Naive thymus-derived CD8-positive, alpha-beta T cell (primary cell): ENCODE measurements around the gene HRH2. TPM values are rescaled to one million over a fixed set of nuclear protein-coding genes. Genes with fewer than 3 reads are reported as not detected.

Experiments used
- ATAC-seq, 2 donors: fragments of 150-1000 bp; cut with Tn5 transposase in 1 of 2; sonication (Bioruptor Pico), chemical (Tn5 transposase) in 1 of 2; 1 replicate in 1 of 2; 2 replicates in 1 of 2; pipeline ENCODE4 v1.10.0; 2021; ENCODE audit warnings: mild to moderate bottlenecking in 2 of 2, moderate library complexity in 2 of 2
- POLR2A ChIA-PET: fragments of 350-600 bp; sonication (Branson Sonifier 250); formaldehyde crosslinking; loops from one replicate; lab custom pipeline; 2021; ENCODE audit warnings: antibody characterized with exemption; lab: Charles Lee
- DNase-seq, 10 donors: peaks; one replicate each; pipeline versions ENCODE4 v3.0.0 to v3.0.0-alpha.2; 2020 to 2022
- H3K27ac Mint-ChIP-seq, 10 donors: one replicate each; pipeline ENCODE4 v1.8.0; 2020 to 2022; ENCODE audit warnings: mild to moderate bottlenecking in 10 of 10, mixed read lengths in 10 of 10, moderate library complexity in 4 of 10, inconsistent platforms in 1 of 10
- H3K27me3 Mint-ChIP-seq, 5 donors: one replicate each; pipeline ENCODE4 v1.8.0; 2021 to 2022; ENCODE audit warnings: mixed read lengths in 5 of 5
- H3K36me3 Mint-ChIP-seq, 3 donors: one replicate each; pipeline ENCODE4 v1.8.0; 2020 to 2022; ENCODE audit warnings: mixed read lengths in 3 of 3, mild to moderate bottlenecking in 2 of 3, inconsistent platforms in 1 of 3
- H3K4me1 Mint-ChIP-seq, 4 donors: one replicate each; pipeline ENCODE4 v1.8.0; 2021 to 2022; ENCODE audit warnings: mixed read lengths in 4 of 4
- H3K4me3 Mint-ChIP-seq, 10 donors: one replicate each; pipeline ENCODE4 v1.8.0; 2020 to 2022; ENCODE audit warnings: mild to moderate bottlenecking in 10 of 10, mixed read lengths in 10 of 10, moderate library complexity in 6 of 10, inconsistent platforms in 1 of 10
- H3K9me3 Mint-ChIP-seq, 9 donors: one replicate each; pipeline ENCODE4 v1.8.0; 2020 to 2022; ENCODE audit warnings: mixed read lengths in 9 of 9, mild to moderate bottlenecking in 3 of 9, inconsistent platforms in 1 of 9, moderate library complexity in 1 of 9
- polyA plus RNA-seq, 3 donors: library from polyadenylated mRNA; unstranded; fragments of 300-500 nt; fragmentation: Illumina TruSeq; gene quantifications; one replicate each; pipeline ENCODE4 v1.2.3, GENCODE V29; 2021
- total RNA-seq, 8 experiments: library from RNA in 2 of 8; stranded (reverse) in 2 of 8; gene quantifications; one replicate each; pipeline ENCODE4 v1.2.3 and lab custom pipeline; 2021 to 2026

The HRH2 gene
- total and polyA plus RNA-seq, 5 experiments from 2014 or later, result 2.0 to 8.6 (median 2.6) TPM

DNA sequence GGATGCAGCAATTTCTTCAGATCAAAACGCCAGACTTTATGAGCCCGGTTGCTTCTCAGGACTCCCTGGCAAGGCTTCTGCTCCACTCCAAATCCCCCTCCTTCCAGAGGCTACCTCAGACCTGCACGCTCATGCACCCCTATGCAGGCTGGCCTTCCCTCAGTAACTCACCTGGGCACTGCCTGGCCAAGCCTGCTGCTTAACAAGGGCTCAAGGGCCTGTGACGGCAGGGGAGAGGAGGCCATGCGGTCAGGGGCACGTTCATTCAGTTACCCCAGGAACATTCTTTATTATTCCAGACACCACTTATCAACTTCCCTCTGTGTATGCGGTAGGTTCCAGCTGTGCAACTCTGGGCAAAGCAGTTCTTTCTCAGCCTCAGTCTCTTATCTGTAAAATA, 79.6 kb downstream of the HRH2 start:
- Mint-ChIP-seq H3K4me1 (no peaks in the 10 kb centered on the region), H3K27me3 (peaks cover 6 to 61% (median 40%) of the 10 kb centered on the region in 5 donors), H3K27ac (no peak overlapping the region), H3K36me3 (no peaks in the 10 kb centered on the region), H3K4me3 (no peak overlapping the region), H3K9me3 (no peaks in the 10 kb centered on the region)
- DNase-seq (no peak), ATAC-seq (no peak)
- POLR2A ChIA-PET, result no interaction called here

DNA sequence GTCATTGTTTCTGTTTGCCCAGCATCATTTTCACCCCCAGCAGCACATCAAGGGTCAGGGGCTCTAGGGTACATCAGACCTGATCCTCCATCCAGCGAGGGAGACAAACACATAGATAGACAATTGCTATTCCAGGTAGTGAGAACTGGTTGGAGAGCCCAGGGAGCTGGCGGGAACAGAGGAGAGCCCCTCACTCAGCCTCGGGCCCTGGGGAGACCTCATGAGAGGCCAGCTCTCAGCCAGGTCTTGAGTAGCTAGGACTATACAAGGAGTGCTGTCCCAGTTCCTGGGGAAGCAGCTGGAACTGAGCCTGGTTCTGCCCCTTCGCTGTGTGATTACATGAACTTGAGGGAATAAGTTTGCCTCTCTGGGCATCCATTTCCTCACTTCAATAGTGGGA, 80.3 kb downstream of the HRH2 start:
- no peak for DNase-seq
- Mint-ChIP-seq H3K4me3 (no peak overlapping the region), H3K27me3 (peaks cover 9 to 60% (median 37%) of the 10 kb centered on the region in 5 donors), H3K27ac (no peak overlapping the region), H3K9me3 (no peaks in the 10 kb centered on the region), H3K36me3 (no peaks in the 10 kb centered on the region), H3K4me1 (no peaks in the 10 kb centered on the region)
- no peak for ATAC-seq
- POLR2A ChIA-PET, result no interaction called here

DNA sequence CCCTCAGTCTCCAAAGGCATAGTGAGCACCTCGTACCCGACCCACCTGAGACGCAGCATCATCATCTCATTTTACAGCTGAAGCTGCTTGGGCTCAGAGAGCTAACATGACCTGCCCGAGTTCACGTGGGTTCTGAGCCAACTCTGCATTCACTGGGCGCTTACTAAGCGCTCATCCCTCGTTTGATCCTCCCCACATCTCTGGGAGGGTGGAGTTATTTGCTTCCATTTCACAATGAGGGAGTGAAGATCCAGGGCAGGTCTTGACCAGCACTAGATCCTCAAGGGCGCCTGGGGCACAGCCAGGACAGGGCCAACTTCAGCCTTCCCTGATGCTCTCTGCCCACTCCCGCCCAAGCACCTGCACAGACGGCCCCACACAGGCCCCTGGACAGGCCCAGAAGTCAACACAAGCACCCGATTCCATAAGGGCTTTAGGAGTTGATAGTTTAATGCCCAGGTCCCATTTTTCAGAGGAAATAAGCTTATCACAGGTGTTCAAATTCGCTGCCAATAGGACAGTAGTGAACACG, 80.8 kb downstream of the HRH2 start:
- Mint-ChIP-seq H3K4me1 (no peaks in the 10 kb centered on the region), H3K36me3 (no peaks in the 10 kb centered on the region), H3K27me3 (peaks cover 9 to 60% (median 41%) of the 10 kb centered on the region in 5 donors), H3K4me3 (no peak overlapping the region), H3K9me3 (no peaks in the 10 kb centered on the region), H3K27ac (no peak overlapping the region)
- no peak for ATAC-seq
- no peak for DNase-seq
- POLR2A ChIA-PET, result no interaction called here

DNA sequence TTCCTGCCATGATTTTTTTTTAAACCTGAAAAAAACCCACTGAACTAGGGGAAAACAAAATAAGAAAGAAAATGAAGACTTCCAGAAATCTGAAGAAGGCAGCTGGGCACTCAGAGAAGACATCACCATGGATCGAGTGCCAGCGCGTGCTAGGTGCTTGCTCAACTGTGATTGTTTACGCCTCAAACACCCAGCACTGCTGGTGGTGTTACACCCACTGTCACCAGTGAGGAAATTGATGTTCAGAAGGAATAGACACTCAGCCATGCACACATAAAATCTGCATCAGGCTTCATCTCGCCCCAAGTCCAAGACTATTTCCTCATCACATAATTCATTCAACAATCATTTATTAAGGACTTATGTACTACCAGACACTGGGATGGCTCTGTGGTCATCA, 82.1 kb downstream of the HRH2 start:
- H3K27me3 Mint-ChIP-seq, result peaks cover 11 to 63% (median 42%) of the 10 kb centered on the region in 5 donors
- no peaks in the 10 kb centered on the region for H3K4me1 Mint-ChIP-seq
- H3K4me3 Mint-ChIP-seq, result no peak overlapping the region
- POLR2A ChIA-PET, result no interaction called here
- no peak for ATAC-seq
- no peaks in the 10 kb centered on the region for H3K36me3 Mint-ChIP-seq
- no peaks in the 10 kb centered on the region for H3K9me3 Mint-ChIP-seq
- DNase-seq, result no peak
- H3K27ac Mint-ChIP-seq, result no peak overlapping the region

DNA sequence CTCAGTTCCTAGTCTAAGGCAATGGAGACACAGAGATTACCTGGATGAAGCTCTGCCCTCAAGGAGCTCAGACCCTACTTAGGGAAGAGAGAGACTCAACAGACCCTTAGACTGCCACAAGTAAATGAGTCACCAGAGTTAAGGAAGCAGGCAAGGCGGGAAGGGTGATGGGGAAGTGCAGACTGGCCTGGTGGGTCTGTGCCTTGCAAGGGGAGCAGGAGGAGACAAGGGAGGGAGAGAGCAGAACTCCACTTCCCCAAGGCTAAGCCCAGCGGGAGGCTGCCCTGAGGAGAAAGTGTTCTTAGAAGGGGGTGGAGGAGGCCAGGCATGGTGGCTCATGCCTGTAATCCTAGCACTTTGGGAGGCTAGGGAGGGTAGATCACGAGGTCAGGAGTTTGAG, 83.7 kb downstream of the HRH2 start:
- DNase-seq, result no peak
- Mint-ChIP-seq H3K36me3 (no peaks in the 10 kb centered on the region), H3K9me3 (no peaks in the 10 kb centered on the region), H3K27me3 (peaks cover 11 to 67% (median 42%) of the 10 kb centered on the region in 5 donors), H3K4me3 (no peak overlapping the region), H3K4me1 (no peaks in the 10 kb centered on the region), H3K27ac (peak overlapping the region in 1 of 10 donors; percentile 32)
- no peak for ATAC-seq
- POLR2A ChIA-PET, result interaction anchor here (0.7 to 0.9 kb wide), 2 partner anchors 10 to 178 kb away, joined by 4 to 7 read pairs; no protein-coding TSS in a partner anchor

DNA sequence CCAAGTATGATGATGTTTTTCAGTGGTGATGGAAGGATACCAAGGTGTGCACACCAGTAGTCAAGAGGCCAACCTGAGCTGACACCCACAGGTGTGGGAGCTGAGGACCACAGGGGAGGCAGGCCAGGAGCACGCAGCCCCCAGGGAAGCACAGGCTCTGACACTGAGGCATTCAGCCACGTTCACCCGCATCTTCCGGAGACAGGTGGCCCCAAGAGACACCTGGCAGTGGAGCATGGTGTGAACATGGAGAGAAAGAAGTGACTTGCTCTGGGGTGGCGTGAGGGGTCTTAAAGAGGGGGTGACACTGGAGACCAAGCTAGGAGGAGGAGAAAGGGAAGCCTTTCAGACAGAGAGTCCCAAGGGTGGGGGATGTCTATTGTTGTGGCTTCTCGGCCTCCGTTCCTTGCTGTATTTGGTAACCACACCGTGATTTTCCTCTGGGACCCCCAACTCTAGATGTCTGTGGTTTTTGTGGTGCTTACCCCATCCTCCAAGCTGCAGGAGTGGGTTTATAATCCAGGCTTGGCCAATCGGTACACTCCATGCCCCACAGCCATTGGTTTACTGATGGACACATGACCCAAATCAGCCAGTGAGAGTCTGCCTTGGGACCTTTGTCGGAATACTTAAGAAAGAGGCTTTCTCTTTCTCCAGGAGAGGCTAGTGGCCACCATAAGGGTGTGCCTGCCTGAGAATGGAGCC, 84.6 kb downstream of the HRH2 start:
- Mint-ChIP-seq H3K36me3 (no peaks in the 10 kb centered on the region), H3K27ac (no peak overlapping the region), H3K4me3 (no peak overlapping the region), H3K27me3 (peaks cover 11 to 73% (median 40%) of the 10 kb centered on the region in 5 donors), H3K4me1 (no peaks in the 10 kb centered on the region), H3K9me3 (no peaks in the 10 kb centered on the region)
- DNase-seq (no peak), ATAC-seq (no peak)
- POLR2A ChIA-PET, result no interaction called here

DNA sequence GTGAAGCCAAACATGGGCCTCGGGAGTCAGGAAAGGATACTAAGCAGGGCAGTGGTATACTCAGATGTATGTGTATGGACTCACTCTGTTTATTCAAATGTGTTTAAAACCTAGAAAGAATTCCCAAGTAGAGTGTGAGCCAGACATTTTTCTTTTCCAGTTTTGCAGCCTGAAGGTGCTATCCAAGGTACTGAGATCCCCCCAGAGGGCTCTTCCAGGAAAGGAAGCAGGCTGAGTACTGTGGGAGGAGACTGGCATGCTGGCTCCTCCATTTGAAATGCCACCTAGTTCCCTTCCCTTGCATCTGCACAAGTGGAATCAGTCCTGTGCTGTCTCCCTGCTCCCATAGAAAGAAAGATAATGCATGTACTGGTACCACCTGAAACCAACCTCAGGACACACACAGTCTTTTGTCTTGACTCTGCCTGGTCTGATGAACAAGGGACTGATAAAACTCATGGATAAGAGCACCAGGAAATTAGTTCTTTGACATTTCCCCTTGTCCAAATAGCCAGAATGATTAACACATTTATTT, 85.9 kb downstream of the HRH2 start:
- H3K36me3 Mint-ChIP-seq, result no peaks in the 10 kb centered on the region
- H3K4me3 Mint-ChIP-seq, result no peak overlapping the region
- no peaks in the 10 kb centered on the region for H3K9me3 Mint-ChIP-seq
- ATAC-seq (no peak), DNase-seq (no peak)
- POLR2A ChIA-PET, result no interaction called here
- H3K27ac Mint-ChIP-seq, result no peak overlapping the region
- H3K4me1 Mint-ChIP-seq, result no peaks in the 10 kb centered on the region
- peaks cover 11 to 85% (median 35%) of the 10 kb centered on the region in 5 donors for H3K27me3 Mint-ChIP-seq

DNA sequence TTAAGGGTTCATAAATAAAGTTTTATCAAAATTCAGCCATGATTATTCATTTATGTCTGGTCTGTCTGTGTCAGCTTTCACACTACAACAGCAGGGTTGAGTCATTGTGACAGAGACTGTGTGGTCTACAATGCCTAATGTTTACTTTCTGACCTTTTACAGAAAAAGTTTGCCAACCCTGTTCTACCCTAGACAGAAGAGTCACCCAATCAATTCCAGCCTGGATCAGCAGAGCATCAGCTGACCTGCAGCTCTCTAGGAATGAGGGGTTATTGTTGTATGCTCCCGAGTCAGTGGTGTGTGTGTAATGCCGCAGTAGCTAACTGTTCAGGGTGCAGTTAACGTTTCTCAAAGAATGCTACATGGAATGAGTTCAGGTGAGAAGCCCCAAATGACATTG, 87.3 kb downstream of the HRH2 start:
- POLR2A ChIA-PET, result no interaction called here
- ATAC-seq (no peak), DNase-seq (no peak)
- no peaks in the 10 kb centered on the region for H3K9me3 Mint-ChIP-seq
- no peak overlapping the region for H3K27ac Mint-ChIP-seq
- H3K27me3 Mint-ChIP-seq, result peaks cover 18 to 84% (median 30%) of the 10 kb centered on the region in 5 donors
- no peaks in the 10 kb centered on the region for H3K36me3 Mint-ChIP-seq
- no peaks in the 10 kb centered on the region for H3K4me1 Mint-ChIP-seq
- no peak overlapping the region for H3K4me3 Mint-ChIP-seq

DNA sequence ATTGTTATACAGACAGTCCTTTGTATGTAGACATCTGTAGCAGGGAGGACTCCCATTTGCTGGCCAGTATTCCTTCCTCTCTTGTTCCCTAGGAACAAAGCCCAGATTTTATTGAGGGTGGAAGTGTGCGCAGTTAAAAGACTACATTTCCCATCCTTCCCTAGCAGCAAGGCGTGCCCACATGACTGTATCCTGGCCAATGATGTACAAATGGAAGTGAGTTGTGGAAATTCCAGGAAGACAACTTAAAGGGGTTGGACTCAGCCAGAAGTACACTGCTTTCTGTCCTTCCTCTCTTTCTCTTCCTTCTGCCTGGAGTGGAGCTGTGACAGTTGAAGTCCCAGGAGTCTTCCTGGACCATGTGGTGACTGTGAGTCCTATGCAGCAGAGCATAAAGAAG, 89.0 kb downstream of the HRH2 start:
- POLR2A ChIA-PET, result no interaction called here
- no peaks in the 10 kb centered on the region for H3K4me1 Mint-ChIP-seq
- no peak overlapping the region for H3K4me3 Mint-ChIP-seq
- H3K27me3 Mint-ChIP-seq, result peaks cover 14 to 75% (median 28%) of the 10 kb centered on the region in 5 donors
- no peak overlapping the region for H3K27ac Mint-ChIP-seq
- no peak for DNase-seq
- no peak for ATAC-seq
- H3K9me3 Mint-ChIP-seq, result no peaks in the 10 kb centered on the region
- no peaks in the 10 kb centered on the region for H3K36me3 Mint-ChIP-seq

DNA sequence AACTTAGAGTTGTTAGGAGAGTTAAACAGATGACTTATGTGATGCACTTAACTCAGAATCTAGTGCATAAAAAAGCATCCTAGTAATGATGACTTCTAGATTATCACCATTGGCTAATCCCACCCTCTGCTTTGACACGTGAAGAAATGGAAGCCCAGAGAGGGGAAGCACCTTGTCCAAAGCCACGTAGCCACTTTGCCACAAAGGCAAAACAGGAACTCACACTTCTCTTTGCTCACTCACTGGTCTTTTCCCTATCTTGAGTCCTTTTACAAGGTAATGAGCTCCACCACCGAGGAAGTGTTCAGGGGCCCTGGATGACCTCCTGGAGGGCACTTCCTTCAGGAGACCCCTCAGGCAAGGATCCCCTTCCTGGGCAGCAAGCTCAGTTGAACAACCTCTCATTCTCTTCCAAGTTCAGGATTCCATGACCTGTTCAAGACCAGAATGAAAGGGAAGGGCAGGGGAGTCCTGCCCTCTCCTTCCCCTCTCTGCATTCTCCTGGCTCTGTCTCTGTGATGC, 89.7 kb downstream of the HRH2 start:
- Mint-ChIP-seq H3K9me3 (no peaks in the 10 kb centered on the region), H3K27me3 (peaks cover 17 to 77% (median 31%) of the 10 kb centered on the region in 5 donors), H3K4me1 (no peaks in the 10 kb centered on the region), H3K4me3 (no peak overlapping the region), H3K36me3 (no peaks in the 10 kb centered on the region), H3K27ac (no peak overlapping the region)
- POLR2A ChIA-PET, result no interaction called here
- DNase-seq (no peak), ATAC-seq (no peak)

DNA sequence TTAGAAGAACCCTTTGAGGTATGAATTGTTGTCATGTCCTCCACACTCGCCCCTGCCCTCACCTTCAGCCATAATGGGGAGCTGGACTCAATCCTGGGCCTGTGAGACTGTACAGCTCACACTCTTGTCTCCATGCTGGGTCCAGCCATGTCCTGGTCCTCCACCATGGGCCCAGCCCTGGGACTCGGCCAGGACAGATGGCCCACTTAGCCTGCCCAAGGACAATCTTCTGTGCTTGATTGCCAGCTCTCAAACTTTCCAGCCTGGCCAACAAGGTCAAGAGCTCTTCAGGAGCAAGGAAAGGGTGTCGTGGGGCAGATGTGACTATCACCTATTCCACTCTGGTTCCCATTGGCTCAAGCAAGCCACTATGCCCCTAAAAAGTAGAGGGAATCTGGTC, 90.8 kb downstream of the HRH2 start:
- Mint-ChIP-seq H3K4me1 (no peaks in the 10 kb centered on the region), H3K27ac (no peak overlapping the region), H3K27me3 (peaks cover 18 to 75% (median 31%) of the 10 kb centered on the region in 5 donors), H3K36me3 (no peaks in the 10 kb centered on the region), H3K9me3 (no peaks in the 10 kb centered on the region), H3K4me3 (no peak overlapping the region)
- POLR2A ChIA-PET, result no interaction called here
- DNase-seq, result no peak
- no peak for ATAC-seq

DNA sequence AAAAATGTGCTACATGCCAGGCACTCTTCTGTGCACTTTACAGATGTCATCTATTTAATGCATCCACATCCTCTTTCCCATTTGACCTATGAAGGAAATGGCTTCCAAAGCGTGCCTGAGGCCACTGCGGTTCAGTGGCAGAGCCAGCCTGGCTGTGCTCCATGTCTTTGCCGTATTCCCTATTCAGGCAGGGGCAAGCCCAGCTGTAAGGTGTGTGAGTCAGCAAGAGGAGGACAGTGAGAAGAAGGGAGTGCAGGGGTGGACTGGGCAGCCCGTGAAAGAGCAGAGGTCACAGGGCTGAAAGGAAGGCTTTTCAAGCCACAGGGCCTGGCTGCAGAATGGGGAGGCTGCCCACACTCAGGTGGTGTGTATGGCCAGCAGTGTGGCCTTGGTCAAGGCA, 91.7 kb downstream of the HRH2 start:
- DNase-seq (no peak), ATAC-seq (no peak)
- H3K9me3 Mint-ChIP-seq, result no peaks in the 10 kb centered on the region
- H3K36me3 Mint-ChIP-seq, result peaks cover 0 to 4% (median 3%) of the 10 kb centered on the region in 3 donors
- peaks cover 22 to 75% (median 36%) of the 10 kb centered on the region in 5 donors for H3K27me3 Mint-ChIP-seq
- POLR2A ChIA-PET, result interaction anchor here (0.5 kb wide), 1 partner anchor 12 kb away, joined by 3 read pairs; no protein-coding TSS in a partner anchor
- H3K27ac Mint-ChIP-seq, result no peak overlapping the region
- H3K4me1 Mint-ChIP-seq, result no peaks in the 10 kb centered on the region
- no peak overlapping the region for H3K4me3 Mint-ChIP-seq

DNA sequence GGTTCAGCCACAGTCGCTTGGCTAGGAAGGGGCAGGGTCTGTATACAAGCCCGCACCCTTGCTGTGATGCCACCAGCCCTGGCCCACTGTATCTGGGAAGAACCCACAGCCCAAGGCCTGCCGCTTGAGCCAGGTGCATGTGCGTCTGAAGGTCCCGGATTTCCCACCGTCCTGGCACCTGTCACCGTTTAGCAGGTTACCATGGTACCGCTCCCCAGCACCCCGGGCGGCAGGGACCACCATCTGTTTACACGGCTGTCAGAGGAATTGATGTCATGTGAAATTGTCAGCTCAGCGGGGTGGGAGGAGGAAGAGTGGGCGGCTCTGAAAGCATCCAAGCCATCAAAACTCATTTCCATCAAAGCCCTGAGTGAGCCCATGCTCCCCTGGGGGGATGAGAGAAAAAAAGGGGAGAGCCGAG, 92.7 kb downstream of the HRH2 start:
- POLR2A ChIA-PET, result interaction anchor here (0.6 kb wide), 1 partner anchor 238 kb away, joined by 3 read pairs; no protein-coding TSS in a partner anchor
- no peak overlapping the region for H3K27ac Mint-ChIP-seq
- H3K4me1 Mint-ChIP-seq, result no peaks in the 10 kb centered on the region
- ATAC-seq (no peak), DNase-seq (no peak)
- peaks cover 0 to 4% (median 3%) of the 10 kb centered on the region in 3 donors for H3K36me3 Mint-ChIP-seq
- peaks cover 29 to 81% (median 44%) of the 10 kb centered on the region in 5 donors for H3K27me3 Mint-ChIP-seq
- H3K9me3 Mint-ChIP-seq, result no peaks in the 10 kb centered on the region
- H3K4me3 Mint-ChIP-seq, result no peak overlapping the region
